ENCODE results near the gene ZCCHC17.

- TF ChIP-seq CTCF (IDR thresholded peaks at IDR 0.05), result no peak
- no peak for TF ChIP-seq POLR2A (IDR thresholded peaks at IDR 0.05)
Measured at GRCh38 chr1:31346785-31347184, 50.0 kb downstream of the ZCCHC17 start.

Data from stomach (tissue), 4 donors.